Stimulated activated CD4-positive, alpha-beta T cell treated with anti-CD3 and anti-CD28 coated beads, Interleukin-1b, Interleukin-23, amount 100 ng/mL, for 4 hours (primary cell): ENCODE results near the gene TLCD1.
A peak's percentile ranks its signal among the peaks of the same experiment; 100 is the strongest.

ENCODE experiments used
- DNase-seq, 2 donors: peaks; one replicate each; pipeline ENCODE4 v3.0.0-alpha.2; 2020; ENCODE audit warnings: low read depth in 2 of 2

The TLCD1 gene, protein sequence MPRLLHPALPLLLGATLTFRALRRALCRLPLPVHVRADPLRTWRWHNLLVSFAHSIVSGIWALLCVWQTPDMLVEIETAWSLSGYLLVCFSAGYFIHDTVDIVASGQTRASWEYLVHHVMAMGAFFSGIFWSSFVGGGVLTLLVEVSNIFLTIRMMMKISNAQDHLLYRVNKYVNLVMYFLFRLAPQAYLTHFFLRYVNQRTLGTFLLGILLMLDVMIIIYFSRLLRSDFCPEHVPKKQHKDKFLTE

DNA sequence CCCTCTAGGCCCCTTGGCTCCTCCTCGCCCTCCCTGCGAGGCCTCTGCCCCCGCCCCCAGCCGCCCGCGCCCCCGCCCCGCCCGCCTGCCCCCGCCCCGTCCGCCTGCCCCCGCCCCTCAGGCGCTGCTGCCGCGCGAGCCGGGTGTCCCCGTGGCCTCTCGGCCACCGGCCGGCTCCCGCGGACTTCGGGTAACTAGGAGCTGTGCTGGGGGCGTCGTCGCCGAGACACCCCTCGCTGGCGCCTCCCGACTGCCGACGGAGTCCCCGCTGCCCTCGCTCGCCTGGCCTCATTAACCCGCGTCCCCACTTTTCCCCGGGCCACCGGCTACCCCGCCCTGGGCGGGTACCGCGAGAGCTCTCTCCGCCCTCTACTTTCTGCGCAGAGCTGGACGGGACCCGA, at the start of gene TLCD1:
Gene TLCD1 (minus strand): TSS at position 8 of the 401 bp plus-strand sequence. CDS start 136 bp downstream, outside the sequence.
- peak; percentile 47 to 71 for DNase-seq

DNA sequence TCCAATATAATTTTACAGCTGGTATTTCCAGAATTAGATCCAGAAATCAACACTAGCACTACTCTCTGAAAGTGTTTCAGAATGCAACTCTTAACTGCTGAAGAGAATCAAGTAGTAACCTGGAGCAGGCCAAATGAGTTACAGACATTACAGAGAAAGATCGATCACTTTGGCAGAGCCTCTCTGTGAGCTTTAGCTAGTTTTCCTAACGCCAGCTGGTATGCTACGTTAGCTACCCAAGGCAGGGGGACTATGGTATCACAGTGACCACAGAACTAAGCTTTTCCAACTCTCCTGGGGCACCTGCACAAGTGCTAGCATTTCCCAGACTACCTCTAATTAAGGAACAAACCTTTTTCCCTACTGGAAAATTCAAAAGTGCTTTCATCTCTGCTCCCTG, 48.2 kb upstream of the TLCD1 start:
- no peak for DNase-seq

DNA sequence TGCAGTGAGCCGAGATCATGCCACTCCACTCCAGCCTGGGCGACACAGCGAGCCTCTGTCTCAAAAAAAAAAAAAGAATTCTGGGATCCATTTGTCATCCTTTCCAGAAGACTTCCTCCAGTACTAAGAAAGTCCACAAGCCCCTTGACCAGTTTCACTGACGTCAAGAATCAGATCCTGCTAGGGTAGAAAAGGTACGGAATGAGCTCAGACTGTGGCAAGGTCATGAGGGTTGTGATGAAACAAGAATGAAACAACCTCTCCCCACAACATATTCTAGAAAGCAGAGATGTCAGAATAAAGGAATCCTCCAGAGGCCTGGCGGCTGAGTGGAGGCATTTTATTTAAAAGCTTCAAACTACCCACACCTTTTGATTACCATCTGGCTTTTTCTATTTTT, 47.7 kb upstream of the TLCD1 start:
- DNase-seq, result no peak

DNA sequence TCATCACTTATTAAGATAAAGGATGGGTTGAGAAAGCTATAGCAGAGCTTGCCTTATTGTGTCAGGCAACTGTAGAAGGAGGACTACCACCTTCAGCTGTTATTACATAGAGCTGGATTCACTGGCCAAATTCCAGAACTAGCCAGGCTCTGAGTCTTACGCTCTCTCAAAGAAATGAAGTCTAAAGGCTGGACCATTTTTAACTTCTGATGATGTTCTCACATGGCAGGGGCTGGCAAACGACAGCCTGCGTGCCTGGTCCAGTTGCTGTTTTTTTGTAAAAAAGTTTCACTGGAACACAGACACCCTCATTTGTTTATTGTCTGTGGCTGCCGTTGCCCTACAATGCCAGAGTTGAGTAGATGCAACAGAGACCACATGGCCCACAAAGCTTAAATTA, 39.0 kb upstream of the TLCD1 start:
- no peak for DNase-seq

DNA sequence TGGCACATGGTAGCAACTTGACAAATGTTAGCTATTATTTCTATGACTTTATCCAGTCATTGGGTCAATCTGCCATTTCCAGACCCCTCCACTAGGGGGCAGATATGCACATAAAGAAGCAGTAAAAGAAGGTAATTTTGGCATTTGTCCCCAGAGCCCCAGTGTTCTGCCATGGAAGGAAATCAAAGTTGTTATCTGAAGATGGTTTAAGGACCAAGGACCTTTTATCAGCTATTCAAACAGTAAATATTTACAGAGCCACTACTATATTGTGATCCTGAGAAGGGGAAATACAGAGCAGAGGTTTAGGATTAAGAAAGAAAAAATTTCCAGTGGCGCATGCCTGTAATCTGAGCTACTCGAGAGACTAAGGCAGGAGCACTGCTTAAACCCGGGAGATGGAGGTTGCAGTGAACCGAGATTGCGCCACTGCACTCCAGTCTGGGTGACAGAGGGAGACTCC, 37.8 kb upstream of the TLCD1 start:
- DNase-seq, result peak; percentile 65 to 73

DNA sequence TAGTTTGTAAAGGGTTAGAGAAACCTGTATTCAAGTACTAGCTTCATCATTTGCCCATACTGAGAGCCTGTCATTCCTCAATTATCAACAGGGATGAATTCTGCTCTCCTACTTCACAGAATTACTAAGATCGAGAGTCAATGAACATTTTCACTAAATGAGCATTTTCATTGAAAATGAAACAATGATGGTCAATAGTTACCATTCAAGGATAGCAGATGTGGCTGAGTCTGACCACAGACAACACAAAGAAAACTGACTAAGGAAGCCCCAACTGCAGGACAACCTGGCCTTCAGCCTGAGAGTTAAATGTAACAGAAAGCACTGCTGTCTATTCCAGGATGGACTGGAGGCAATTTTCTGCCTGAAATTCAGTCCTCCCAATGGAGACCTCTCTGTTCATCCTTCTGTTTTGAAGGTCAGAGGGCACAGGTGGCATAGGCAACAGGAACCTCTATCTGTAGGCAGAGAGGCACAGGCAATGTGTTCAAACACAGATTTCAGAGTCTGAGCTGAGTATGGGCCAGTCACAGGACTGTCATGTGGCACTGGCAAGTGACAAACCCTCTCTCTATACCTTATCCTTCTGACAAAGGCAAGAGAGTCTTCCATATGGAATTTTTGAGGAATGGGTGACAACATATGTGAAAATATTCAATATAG, 37.2 kb upstream of the TLCD1 start:
- DNase-seq, result no peak

DNA sequence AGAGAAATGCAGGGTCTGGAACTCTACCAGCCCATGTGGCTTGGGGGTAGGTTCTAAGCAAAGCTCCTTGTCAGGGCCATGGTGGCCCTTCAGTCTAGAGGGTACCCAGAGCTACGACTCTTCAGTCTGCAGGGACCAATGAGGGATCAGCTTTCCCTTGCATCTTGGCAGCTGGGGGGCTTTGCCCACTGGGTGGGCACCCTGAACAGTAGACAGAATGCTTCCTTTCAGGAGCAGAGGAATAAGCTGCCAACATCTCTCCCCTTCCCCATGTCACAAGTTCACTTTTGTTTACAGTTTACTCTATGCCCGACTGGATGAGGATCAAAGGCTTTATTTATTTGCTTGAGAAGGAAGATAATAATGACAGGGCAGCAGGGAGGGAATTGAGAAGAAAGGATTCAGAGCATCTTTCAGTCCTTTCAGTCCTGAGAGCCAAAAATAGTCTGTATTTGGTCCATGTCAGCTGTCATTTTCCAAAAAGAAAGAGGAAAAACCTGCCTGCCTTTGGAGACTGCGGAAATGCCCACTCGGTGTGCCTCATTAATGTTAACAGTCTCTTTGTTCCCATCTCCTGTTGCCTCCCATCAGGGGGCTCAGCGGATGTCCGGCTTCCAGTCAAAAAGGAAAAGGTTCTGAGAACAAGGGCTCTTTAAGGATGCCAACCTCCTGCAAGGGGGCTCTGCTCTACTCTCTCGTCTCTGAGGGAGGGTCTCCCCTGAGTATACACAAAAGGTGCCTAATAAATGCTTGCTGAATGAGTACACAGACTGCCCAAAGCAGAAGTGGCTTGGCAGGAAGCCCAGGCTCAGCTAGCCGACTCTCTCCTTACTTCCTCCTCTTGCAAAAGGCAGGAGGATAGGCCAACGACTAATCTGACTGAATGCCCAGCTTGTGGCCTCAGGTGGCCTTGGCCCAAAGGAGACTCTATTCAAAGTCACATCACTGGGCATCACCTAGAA, 34.8 kb upstream of the TLCD1 start:
- no peak for DNase-seq

DNA sequence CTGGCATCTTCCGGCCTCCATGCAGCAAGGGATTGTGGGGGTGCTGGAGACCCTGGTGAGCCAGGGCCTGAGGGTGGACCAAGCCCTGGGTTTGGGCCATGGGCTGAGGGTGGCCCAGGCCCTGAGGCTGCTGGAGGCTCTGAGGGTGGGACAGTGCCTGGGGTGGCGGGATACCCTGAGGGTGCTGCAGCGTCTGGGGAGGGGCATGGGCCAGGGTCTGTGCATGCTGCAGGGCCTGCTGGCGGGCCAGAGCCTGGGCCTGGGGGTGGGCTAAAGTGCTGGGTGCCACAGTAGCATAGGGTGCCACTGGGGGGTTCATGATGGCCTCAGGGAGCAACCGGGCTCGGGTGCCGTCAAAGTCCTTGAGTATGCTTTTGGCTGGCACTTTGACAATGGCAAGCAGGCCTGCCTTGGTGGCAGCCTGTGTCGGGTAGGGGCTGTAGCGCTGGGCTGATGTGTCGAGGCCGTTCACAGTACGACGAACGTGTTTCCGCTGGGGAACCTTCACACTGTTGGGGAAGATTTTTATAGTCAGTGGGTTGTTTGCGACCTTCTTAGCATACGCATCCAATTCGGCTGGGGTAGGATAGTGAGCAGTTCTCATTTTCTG, 33.3 kb upstream of the TLCD1 start:
- DNase-seq, result no peak

DNA sequence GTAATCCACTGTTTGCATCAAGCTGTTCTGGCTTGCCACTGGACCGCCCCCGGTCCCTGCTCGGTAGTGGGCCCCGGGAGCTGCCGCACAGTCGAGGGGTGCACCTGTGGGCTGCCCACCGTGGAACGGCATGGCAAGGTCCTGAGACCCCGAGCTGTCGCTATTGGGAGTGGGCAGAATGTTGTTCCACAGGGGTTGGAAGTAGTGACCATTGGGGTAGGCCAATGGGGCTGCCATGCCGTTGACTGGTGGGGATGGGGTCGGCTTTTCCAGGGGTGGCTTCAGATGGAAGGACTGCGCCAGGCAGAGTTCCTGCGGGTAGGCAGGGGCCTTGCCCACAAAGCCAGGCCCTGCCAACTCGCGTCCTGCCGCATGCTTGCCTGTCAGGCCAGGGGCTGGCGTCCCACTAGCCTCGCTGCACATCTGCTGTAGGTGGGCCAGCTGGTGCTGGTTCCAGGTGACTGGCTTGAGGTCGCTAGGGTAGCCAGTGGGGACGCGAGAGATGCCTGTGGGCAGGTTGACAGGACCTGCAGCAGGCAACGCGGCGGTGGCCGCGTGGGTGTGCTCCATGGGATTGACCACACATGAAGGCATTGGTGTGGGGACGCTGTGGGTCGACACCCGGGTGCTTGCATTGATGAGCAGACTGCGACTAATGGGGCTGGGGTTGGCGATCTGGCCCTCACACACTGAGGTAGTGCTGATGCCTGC, 32.5 kb upstream of the TLCD1 start:
- no peak for DNase-seq

DNA sequence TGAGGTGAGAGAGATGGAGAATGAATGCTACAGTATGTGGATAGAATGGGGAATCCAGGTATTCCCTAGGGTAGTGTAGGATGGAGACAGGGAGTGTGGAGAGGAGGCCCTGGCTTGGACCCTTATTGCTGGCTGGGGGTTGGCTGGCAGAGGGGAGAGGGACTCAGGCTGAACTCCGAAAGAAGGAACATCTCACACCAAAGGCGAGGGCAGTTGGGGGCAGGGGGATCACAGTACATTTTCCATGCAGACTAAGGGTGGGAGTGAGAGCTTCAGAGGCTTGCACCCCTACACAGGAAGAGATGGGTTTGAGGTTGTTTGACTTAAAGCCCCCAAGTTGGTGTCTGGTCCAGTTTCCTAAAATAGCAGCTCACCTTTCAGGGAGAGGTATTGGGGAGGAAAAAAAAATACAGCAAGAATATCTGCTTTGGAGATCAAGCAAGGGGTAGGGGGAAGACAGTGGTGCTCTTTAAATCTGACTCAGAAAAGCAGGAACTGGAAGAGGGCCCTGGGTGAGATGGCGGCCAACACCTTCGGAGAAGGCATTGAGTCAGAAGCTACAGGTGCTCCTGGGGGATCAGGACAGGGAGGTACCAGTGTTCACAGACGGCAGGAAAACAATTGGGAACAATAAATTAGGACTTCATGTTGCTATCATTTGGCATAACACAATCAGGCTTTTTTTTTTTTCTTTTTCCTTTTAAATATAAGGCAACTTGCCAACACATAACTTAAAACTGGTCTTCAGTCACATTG, 30.2 kb upstream of the TLCD1 start:
- DNase-seq, result no peak

DNA sequence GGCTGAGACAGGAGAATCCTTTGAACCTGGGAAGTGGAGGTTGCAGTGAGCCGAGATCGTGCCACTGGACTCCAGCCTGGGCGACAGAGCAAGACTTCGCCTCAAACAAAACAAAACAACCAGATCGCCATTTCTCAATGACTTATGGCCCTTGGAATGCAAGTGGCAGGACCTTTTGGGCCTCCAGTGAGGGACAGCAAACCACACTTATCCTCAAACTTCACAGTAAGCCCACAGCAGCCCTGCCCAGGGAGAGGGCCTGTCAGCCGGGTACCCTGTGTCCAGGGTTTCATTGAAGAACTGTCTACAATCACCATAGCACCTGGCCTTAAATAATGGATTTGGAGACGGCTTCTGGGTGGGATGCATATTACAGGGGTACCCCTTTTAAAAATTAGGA, 29.5 kb upstream of the TLCD1 start:
- no peak for DNase-seq

DNA sequence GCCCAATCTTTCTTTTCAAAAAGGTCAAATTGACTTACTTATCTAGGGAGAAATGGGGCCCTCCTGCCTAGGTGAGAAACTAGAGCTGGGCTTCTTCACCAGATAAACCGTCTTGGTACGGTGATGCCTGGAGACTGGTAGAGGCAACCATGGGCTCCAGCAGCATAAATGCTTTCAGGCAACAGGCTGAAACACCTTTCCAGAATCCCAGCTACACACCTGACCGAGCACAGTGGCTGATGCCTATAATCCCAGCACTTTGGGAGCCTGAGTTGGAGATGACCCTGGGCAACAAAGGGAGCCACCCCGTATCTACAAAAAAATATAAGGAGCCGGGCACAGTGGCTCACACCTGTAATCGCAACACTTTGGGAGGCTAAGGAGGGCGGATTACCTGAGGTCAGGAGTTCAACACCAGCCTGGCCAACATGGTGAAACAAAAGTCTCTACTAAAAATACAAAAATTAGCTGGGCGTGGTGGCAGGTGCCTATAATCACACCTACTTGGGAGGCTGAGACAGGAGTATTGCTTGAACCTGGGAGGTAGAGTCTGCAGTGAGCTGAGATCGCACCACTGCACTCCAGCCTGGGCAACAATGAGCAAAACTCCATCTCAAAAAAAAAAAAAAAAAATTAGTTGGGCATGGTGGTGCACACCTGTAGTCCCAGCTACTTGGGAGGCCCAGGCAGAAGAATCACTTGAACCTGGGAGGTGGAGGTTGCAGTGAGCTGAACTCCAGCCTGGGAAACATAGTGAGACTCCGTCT, 25.8 kb upstream of the TLCD1 start:
- DNase-seq, result no peak

DNA sequence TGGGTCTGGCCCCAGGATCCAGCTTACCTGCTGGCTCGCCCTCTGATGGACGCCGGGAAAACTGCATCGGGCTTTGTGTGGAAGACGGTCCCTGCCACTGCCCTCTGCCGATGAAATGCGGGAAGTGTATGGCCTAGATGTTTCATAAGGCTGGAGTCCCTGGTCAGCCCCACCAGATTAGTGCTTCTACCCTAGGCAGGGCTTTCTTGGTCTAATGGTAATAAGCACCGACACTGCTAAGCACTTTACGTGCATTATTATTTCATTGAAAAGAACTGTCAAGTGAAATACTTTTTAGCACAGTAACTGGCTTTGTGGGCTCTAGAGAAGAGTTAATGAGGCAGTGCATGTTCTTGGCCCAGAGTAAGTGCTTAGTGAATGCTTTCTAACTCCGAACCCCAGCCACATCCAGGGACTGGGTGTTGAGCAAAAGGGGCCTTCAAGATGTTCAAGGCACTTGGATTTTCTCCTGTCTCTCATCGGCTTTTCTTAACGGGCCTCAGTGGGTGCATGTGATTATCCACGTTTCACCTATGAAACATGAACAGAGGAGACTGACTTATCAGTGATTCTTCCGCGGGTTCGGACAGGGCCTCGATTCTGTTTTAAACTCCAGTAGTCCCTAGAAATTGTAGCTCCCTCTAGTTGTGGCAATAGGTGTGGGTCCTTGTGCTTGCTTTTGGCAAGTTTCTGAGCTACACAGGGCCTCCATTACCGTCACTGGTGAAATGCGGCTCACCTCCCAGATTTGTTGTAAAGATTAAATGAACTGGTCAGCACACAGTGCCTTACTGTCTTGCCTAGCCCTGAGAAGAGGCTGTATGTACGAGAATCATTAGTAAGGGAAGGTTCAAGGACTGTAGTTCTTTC, 24.4 kb upstream of the TLCD1 start:
- DNase-seq, result peak; percentile 81

DNA sequence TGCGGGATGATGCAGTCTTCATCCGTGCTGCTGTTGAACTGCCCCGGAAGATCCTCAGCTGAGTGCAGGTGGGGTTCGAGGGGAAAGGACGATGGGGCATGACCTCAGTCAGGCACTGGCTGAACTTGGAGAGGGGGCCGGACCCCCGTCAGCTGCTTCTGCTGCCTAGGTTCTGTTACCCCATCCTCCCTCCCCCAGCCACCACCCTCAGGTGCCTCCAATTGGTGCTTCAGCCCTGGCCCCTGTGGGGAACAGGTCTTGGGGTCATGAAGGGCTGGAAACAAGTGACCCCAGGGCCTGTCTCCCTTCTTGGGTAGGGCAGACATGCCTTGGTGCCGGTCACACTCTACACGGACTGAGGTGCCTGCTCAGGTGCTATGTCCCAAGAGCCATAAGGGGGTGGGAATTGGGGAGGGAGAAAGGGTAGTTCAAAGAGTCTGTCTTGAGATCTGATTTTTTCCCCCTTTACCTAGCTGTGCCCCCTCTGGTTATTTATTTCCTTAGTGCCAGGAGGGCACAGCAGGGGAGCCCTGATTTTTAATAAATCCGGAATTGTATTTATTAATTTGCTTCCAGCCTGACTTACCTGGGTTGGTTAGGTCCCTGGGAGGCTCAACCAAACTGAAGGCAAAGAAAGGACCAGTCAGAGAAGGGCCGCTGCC, 23.6 kb upstream of the TLCD1 start:
- DNase-seq, result no peak

DNA sequence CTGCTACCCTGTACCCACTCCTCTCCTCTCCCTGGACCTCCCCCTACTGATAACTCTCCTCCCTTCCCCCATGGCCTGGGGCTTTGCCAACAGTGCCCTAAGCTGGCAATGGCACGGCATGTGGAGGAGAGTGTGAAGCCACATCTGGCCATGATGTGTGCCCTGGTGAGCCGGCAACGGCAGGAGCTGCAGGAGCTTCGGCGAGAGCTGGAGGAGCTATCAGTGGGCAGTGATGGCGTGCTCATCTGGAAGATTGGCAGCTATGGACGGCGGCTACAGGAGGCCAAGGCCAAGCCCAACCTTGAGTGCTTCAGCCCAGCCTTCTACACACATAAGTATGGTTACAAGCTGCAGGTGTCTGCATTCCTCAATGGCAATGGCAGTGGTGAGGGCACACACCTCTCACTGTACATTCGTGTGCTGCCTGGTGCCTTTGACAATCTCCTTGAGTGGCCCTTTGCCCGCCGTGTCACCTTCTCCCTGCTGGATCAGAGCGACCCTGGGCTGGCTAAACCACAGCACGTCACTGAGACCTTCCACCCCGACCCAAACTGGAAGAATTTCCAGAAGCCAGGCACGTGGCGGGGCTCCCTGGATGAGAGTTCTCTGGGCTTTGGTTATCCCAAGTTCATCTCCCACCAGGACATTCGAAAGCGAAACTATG, 23.0 kb upstream of the TLCD1 start:
- no peak for DNase-seq

DNA sequence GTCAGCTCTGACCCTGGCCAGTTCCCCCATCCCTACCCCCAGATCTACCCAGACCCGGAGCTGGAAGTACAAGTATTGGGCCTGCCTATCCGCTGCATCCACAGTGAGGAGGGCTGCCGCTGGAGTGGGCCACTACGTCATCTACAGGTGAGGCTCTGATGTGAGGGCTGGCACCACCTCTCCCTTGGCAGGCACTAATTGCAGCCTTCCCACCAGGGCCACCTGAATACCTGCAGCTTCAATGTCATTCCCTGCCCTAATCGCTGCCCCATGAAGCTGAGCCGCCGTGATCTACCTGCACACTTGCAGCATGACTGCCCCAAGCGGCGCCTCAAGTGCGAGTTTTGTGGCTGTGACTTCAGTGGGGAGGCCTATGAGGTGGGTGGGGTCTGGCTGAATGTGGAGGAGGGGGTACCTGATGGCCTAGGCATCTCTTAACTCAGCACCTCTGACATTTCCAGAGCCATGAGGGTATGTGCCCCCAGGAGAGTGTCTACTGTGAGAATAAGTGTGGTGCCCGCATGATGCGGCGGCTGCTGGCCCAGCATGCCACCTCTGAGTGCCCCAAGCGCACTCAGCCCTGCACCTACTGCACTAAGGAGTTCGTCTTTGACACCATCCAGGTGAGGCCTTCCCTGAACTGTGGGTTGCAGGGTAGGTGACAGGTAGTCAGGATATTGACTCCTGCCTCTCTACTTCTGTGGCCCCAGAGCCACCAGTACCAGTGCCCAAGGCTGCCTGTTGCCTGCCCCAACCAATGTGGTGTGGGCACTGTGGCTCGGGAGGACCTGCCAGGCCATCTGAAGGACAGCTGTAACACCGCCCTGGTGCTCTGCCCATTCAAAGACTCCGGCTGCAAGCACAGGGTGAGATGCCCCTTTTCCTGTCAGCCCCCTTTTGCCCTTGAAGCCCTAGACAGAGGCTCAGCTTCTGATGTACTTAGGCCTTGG, 22.0 kb upstream of the TLCD1 start:
- no peak for DNase-seq
